H1 (cell line): ENCODE data around the gene NTN1.

Experiments used
- EZH2 ChIP-seq: fragments of 200-600 bp; sonication (generic); IDR thresholded peaks from 2 replicates; pipeline ENCODE4 v1.7.1; 2012; ENCODE audit warnings: low read depth, mild to moderate bottlenecking, moderate library complexity, low read length, inconsistent platforms; ENCODE audit not compliant: severe bottlenecking
- JUN ChIP-seq: IDR thresholded peaks from 2 replicates; pipeline ENCODE4 v1.6.1; 2011; ENCODE audit warnings: low read depth, mild to moderate bottlenecking, improper control_type of control experiment, low read length
- JUND ChIP-seq: IDR thresholded peaks from 2 replicates; pipeline ENCODE4 v1.6.1; 2011; ENCODE audit warnings: mild to moderate bottlenecking, improper control_type of control experiment, low read length
- POLR2A ChIP-seq, 2 experiments: IDR thresholded peaks; 1 replicate in 1 of 2; 2 replicates in 1 of 2; pipeline ENCODE4 v1.6.1; 2011; ENCODE audit warnings: low read depth in 2 of 2, low read length in 2 of 2, mild to moderate bottlenecking in 2 of 2; ENCODE audit errors: control extremely low read depth in 1 of 2
- POU5F1 ChIP-seq: IDR thresholded peaks from 2 replicates; pipeline ENCODE4 v1.6.1; 2011; ENCODE audit warnings: low read depth, mild to moderate bottlenecking, low read length, moderate library complexity
- SP1 ChIP-seq: IDR thresholded peaks from 2 replicates; pipeline ENCODE4 v1.6.1; 2011; ENCODE audit warnings: low read depth, low read length
- TAF1 ChIP-seq: IDR thresholded peaks from 2 replicates; pipeline ENCODE4 v1.6.1; 2011; ENCODE audit warnings: mild to moderate bottlenecking, low read depth, low read length
- TF ChIP-seq, protein P1 (sequence below): IDR thresholded peaks from 2 replicates; pipeline ENCODE4 v1.6.1; 2011; ENCODE audit warnings: low read length, improper control_type of control experiment

DNA sequence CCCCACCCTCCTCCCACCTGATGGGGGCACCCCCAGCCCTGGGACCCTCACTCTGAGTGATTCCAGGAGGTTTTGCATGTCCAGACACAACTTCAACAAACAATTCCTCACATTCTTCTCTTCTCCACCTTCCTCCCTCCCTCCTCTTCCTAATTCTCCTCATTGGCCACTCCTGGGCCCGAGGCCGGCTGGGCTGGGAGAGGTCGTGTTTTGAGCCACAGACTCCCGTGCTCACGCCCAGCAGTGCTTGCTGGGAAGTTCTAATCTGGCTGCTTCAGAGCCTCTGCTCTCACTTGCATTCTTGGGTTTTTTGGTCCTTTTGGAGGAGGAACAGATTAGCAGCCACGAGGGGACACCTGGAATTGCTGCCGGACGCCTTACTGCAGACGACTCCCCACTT lies 157.0 kb downstream of the NTN1 start:
- TF ChIP-seq POLR2A (IDR thresholded peaks at IDR 0.05; ENCODE audit: control extremely low read depth in 1 of 2, low read depth in 2 of 2, low read length in 2 of 2) (no peak), JUND (no peak), JUN (no peak), POU5F1 (no peak), EZH2 (no peak), SP1 (no peak), TAF1 (no peak)
- TF ChIP-seq, protein P1, sequence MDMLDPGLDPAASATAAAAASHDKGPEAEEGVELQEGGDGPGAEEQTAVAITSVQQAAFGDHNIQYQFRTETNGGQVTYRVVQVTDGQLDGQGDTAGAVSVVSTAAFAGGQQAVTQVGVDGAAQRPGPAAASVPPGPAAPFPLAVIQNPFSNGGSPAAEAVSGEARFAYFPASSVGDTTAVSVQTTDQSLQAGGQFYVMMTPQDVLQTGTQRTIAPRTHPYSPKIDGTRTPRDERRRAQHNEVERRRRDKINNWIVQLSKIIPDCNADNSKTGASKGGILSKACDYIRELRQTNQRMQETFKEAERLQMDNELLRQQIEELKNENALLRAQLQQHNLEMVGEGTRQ, result no peak
